HG02588 (cell line): ENCODE data around the gene MAPT.

Experiments used
- ATAC-seq: cut with Tn5 transposase; IDR thresholded peaks from one replicate; pipeline ENCODE4 v1.9.1; 2021; ENCODE audit warnings: mild to moderate bottlenecking, moderate library complexity; ENCODE audit not compliant: unreplicated experiment

MAPT gene

GRCh38 chr17:45985447-45985846 is 91.1 kb downstream of the MAPT start:
- no peak for ATAC-seq

- ATAC-seq = no peak
Measured at GRCh38 chr17:45986056-45986455, 91.7 kb downstream of the MAPT start.

GRCh38 chr17:45987706-45988105 is 93.4 kb downstream of the MAPT start:
- no peak for ATAC-seq

GRCh38 chr17:45989759-45990158 is 95.4 kb downstream of the MAPT start:
- no peak for ATAC-seq

- ATAC-seq = no peak
Measured at GRCh38 chr17:45990886-45991285, 96.5 kb downstream of the MAPT start.

- ATAC-seq = no peak
Measured at GRCh38 chr17:45991341-45991740, 97.0 kb downstream of the MAPT start.

GRCh38 chr17:45992175-45992574 is 97.8 kb downstream of the MAPT start:
- ATAC-seq = no peak

GRCh38 chr17:45992904-45993303 is 98.5 kb downstream of the MAPT start:
- no peak for ATAC-seq

- no peak for ATAC-seq
Measured at GRCh38 chr17:45993962-45994627, 99.7 kb downstream of the MAPT start.

- no peak for ATAC-seq
Measured at GRCh38 chr17:45994987-45995386, 100.6 kb downstream of the MAPT start.

- ATAC-seq = no peak
Measured at GRCh38 chr17:45995627-45996270, 101.4 kb downstream of the MAPT start.

- ATAC-seq = no peak
Measured at GRCh38 chr17:45996282-45996937, 102.1 kb downstream of the MAPT start.

- no peak for ATAC-seq
Measured at GRCh38 chr17:45997166-45997565, 102.8 kb downstream of the MAPT start.

- ATAC-seq = no peak
Measured at GRCh38 chr17:45997624-45998023, 103.3 kb downstream of the MAPT start.

- ATAC-seq = no peak
Measured at GRCh38 chr17:45998987-45999899, 104.9 kb downstream of the MAPT start, which contains the start of gene STH. TSS of gene STH (plus strand) at chr17:45999250. CDS start at chr17:45999280, 30 bp downstream.

GRCh38 chr17:45999900-46000290 is 105.5 kb downstream of the MAPT start:
- ATAC-seq = no peak

- no peak for ATAC-seq
Measured at GRCh38 chr17:46000292-46000691, 105.9 kb downstream of the MAPT start.

GRCh38 chr17:46000757-46001156 is 106.4 kb downstream of the MAPT start:
- ATAC-seq = no peak

GRCh38 chr17:46001390-46002310 is 107.3 kb downstream of the MAPT start:
- ATAC-seq = no peak
